Fibroblast of gingiva (primary cell): ENCODE results near the gene UBALD2.
"Not testable (repeated sequence)": the region's sequence is repeated elsewhere in the genome, so short reads cannot be mapped to it uniquely, and the experiment has no call there.

Experiments used
- DNase-seq: peaks from one replicate; pipeline ENCODE4 v3.0.0-alpha.2; 2011; ENCODE audit warnings: low read depth

The UBALD2 gene

DNA sequence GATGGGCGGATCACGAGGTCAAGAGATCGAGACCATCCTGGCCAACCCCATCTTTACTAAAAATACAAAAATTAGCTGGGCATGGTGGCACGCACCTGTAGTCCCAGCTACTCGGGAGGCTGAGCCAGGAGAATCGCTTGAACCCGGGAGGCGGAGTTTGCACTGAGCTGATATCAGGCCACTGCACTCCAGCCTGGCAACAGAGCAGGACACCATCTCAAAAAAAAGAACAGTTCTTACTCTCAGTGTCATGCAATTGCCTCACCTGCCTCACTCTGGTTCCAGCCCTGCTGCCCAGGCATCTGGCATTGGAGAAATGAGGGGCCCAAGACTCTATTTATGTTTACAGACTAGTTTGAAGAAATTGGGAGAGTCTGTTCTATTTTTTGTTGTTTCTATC, 20.4 kb upstream of the UBALD2 start:
- DNase-seq: not testable (repeated sequence)

DNA sequence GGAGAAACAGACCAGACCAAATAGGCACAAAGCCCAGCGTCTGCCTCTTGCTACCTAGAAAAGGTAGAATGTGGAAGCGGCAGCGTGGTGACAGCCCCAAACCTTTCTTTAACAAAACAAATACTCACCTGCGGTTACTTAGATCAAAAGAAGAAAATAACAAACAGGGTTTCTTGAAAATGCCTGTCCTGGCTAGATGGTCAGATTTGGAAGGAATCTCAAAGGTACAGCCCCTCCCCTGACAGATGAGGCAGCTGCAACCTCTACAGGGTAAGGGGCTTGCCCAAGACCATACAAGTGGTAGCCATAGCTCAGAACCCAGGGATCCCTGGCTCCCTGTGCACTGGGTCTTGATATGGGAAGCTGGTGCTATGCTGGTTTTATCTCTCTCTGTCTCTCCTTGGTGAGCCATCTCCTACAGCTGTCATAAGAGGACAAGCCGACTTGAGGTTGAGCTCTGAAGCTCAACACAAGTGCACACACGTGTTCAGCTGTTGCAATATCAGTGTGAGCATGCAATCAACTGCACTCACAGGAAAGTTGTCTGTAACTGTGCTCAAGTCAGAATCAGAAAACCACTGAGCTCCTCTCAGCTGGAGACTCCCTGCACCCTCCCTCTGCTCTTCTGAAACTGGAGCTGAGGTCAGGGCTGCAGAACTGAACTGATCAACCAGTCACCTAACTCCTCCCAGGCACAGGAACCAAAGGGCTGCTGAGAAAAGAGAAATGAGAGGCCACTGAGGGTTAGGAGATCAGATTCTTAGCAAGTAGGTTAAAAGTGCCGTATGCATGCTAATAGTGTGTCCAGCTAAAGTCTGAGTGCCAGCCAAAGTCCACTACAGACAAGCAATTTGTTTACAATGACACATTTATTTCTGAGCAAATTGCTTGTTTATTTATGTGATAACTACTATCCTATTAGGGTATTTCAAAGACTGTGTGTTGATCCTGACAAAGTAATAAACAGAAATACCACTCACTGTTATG, 18.8 kb upstream of the UBALD2 start:
- peak; percentile 65 for DNase-seq

DNA sequence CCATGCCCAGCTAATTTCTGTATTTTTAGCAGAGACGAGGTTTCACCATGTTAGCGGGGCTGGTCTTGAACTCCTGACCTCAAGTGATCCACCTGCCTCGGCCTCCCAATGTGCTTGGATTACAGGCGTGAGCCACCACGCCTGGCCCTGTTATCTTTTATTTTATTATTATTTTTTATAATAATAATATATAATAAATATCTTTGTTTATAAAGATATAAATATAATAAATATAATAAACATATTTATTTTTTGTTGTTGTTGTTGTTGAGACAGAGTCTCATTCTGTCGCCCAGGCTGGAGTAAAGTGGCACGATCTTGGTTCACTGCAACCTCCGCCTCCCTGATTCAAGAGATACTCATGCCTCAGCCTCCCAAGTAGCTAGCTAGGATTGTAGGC, 17.8 kb upstream of the UBALD2 start:
- DNase-seq: no peak

DNA sequence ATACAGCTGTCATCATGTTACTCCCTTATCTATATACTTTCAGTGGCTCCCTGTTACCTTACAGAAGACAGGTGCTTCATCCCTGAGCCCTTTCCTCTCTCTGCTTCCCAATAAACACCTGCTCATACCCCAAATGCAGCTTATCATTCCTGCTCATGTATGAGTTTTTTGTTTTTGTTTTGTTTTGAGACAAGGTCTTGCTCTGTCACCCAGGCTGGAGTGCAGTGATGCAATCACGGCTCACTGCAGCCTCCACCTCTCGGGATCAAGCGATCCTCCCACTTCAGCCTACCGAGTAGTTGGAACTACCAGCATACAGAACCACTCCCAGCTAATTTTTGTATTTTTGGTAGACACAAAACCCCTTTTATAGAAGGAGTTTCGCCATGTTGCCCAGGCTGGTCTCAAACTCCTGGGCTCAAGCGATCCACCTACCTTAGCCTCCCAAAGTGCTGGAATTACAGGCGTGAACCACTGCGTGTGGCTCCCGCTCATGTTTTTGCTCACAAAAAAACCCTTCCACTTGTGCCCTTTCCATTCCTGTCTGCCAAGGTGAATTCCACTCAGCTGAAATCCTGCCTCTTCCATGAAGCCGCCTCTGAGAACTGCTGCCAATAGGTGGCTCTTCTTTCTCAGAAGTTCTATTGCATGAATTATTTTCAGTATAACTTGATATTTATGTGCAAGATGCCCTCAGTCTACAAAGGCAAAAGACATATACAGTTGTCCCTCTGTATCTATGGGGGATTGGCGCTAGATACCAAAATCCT, 16.9 kb upstream of the UBALD2 start:
- DNase-seq: no peak

DNA sequence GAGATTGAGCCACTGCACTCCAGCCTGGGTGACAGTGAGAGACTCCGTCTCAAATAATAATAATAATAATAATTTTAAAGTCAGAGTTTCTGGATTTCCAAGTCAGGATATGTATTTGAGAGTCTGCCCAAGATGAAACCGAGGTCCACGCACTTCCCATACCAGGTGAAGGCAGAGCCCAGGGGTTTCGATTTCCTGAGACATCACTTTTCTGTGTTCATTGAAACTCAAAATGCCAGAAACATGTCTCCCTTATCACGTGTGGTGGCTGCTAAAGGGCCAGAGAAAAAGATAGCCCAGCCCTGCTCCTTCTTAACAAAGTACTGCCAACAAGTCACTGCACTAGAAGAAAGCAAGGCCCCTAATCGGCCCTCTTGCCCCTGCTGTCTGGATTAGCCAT, 15.0 kb upstream of the UBALD2 start:
- DNase-seq: no peak

DNA sequence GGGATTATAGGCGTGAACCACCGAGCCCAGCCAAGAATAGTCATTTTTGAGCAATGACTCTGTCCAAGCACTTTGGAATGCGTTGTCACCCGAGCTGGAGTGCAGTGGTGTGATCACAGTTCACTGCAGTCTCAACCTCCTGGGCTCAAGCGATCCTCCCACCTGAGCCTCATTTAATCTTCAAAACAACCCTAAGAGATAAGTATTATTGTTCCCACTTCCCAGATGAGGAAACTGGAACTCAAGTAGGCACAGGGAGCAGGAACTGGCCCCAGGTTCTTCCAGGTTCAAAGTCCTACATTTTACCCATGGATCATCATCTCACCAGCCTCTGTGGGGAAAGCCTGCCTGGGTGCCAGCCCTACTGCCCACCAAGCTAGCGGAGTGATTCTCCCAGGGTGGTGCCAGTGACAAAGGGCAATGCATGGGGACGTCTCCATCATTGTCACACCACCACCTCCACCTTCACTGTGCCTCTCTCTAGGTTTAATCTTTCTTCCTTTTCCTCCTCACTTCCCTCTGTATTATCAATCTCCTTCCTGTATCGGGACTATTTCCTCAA, 13.6 kb upstream of the UBALD2 start:
- no peak for DNase-seq

DNA sequence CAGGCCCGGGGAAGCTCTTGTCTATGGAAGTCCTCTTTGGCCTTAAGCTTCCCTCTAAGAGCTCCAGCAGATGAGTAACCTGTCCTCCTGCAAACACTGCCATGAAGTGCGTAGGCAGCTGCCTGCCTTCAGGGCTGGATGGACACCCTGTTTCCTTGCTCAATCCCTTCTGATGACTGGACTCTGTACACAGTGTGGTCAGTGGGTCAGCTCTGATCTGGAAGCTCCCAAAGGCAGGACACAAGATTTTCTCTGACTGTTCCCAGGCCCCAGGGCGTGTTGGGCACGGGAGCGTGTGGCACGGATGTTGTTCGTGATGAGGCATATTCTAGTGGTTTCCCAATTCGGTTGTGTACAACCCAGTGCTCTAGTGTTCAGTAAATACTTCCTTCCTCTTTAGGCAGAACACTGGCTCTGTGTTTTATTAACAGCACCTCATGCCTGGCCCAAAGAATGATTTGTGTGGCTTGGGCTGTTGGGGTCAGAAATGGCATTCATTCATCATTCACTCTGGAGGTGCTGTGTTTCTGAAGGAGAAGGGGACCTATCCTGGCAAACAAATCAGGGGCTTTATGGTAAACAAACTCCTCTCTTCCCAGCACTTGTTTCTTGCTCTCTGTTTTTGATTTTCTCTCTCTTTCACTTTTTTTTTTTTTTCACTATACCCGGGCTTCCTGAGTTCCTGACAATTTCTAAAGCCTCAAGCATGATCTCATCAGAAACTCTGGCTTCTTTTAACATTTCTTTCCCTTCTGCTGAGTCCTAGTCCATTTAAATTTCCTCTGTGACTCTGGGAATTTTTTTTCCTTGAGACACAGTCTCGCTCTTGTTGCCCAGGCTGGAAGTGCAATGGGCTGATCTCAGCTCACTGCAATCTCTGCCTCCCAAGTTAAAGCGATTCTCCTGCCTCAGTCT, 12.9 kb upstream of the UBALD2 start:
- DNase-seq: peak; percentile 97

DNA sequence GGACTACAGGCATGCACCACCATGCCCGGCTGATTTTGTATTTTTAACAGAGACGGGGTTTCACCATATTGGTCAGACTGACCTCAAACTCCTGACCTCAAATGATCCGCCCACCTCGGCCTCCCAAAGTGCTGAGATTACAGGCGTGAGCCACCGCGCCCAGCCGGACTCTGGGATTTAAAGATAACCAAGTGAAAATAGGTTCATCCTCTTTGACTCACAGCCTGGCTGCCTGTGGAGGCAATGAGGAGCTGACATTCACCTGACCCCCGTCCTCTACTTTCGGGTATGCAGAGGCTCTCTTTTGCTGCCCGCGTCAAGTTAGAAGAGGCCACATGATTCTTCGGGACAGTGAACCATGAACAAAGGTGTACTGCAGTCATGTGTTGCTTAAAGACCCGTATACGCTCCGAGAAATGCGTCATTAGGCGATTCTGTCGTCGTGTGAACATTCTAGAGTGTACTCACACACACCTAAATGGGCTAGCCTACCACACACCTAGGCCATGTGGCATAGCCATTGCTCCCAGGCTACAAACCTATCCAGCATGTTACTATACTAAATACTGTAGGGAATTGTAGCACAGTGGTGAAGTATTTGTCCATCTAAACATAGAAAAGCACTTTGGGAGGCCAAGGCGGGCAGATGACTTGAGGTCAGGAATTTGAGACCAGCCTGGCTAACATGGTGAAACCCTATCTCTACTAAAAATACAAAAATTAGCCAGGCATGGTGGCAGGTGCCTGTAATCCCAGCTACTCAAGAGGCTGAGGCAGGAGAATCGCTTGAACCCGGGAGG, 12.0 kb upstream of the UBALD2 start:
- DNase-seq: not testable (repeated sequence)

DNA sequence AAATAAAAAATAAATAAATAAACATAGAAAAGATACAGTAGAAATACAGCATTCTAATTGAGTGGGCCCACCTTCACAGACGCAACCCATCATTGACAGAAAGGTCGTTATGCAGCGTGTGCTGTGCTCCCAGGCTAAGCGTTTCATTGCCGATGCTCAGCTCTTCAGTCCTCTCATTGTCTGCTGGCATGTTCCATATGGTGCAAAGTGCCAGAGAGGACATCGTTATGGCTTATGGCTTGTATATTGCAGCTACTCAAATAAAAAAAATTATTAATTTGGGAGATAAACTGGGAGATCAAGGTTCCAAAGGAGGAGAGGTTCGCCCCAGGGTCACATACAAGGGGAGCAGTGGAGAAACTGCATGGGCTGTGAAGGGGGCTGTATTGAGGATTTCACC, 11.3 kb upstream of the UBALD2 start:
- no peak for DNase-seq

DNA sequence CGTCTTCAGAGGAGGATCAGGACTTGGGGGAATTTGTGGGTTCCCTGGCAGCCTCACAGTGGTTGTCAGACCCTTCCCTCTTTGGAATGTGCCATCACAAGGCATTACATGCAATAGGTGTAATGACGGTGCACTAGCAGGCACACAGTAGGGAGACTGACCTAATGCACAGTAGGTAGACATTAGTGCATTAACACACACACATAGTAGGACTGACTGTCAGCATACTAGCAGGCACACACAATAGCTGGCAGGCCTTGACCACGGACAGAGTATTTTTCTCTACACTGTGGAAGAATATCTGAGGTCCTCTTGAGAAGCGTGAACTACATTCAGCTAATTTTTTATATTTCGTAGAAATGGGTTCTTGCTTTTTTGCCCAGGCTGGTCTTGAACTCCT, 10.9 kb upstream of the UBALD2 start:
- no peak for DNase-seq

DNA sequence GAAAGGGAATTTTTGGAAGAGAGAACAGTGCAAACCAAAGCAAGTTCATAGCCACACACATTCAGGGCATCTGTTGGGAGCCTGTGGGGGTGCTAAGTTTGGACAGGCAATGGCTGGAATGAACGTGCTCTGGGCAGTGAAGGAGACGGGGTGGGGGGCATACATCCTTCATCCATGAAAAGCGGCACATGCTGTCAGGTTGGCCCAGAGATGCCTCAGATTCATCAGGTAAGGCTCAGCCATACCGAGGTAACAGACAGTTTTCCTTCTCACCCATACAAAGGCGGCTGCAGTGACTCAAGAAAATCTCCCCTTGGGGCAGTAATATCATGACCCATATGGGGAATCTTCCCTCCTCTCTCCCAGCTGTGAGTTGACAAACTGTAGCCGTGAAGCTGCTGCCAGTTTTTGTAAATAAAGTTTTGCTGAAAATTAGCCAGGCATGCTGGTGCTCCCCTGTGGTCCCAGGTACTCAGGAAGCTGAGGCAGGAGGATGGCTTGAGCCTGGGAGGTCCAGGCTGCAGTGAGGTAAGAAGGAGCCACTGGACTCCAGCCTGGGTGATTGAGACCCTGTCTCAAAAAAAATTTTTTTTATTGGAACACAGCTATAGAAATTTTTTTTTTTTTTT, 9.2 kb upstream of the UBALD2 start:
- no peak for DNase-seq

DNA sequence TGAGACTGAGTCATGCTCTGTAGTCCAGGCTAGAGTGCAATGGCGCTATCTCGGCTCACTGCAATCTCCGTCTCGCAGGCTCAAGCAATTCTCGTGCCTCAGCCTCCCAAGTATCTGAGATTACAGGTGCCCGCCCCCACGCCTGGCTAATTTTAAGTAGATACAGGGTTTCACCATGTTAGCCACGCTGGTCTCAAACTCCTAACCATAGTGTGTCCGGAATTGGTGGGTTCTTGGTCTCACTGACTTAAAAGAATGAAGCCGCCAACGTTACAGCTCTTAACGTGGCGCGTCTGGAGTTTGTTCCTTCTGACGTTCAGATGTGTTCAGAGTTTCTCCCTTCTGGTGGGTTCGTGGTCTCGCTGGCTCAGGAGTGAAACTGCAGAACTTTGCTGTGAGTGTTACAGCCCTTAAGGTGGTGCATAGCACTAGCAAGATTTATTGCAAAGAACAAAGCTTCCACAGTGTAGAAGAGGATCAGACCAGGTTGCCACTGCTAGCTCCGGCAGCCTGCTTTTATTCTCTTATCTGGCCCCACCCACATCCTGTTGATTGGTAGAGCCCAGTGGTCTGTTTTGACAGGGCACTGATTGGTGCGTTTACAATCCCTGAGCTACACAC, 8.6 kb upstream of the UBALD2 start:
- not testable (repeated sequence) for DNase-seq

DNA sequence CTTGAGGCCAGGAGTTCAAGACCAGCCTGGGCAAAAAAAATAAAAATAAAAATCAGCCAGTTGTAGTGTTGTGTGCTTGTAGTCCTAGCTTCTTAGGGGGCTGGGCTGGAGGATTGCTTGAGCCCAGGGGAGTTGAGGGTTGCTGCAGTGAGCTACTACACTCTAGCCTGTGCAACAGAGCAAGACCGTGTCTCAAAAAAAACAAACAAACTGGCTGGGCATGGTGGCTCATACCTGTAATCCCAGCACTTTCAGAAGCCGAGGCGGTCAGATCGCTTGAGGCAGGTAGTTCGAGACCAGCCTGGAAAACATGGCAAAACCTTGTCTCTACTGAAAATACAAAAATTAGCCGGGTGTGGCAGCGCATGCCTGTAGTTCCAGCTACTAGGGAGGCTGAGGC, 4.9 kb upstream of the UBALD2 start:
- no peak for DNase-seq

DNA sequence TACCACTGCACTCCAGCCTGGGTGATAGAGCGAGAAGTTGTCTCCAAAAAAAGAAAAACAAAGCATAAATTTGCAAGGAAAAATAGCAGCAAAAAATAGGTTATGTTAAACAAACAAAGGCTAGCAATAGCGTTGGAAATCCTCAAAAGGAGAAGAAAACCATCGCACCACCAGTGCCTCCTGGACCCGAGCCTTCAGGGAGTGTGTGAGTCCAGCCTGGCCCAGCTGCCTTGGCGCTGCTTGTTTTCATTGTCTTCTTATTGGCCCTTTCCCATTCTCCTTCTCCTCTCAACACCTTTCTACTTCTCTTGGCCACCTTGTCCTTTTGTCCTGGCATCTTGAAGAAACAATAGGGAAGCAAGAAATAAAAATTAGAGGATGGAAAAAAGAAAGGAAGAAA, 4.5 kb upstream of the UBALD2 start:
- DNase-seq: no peak

DNA sequence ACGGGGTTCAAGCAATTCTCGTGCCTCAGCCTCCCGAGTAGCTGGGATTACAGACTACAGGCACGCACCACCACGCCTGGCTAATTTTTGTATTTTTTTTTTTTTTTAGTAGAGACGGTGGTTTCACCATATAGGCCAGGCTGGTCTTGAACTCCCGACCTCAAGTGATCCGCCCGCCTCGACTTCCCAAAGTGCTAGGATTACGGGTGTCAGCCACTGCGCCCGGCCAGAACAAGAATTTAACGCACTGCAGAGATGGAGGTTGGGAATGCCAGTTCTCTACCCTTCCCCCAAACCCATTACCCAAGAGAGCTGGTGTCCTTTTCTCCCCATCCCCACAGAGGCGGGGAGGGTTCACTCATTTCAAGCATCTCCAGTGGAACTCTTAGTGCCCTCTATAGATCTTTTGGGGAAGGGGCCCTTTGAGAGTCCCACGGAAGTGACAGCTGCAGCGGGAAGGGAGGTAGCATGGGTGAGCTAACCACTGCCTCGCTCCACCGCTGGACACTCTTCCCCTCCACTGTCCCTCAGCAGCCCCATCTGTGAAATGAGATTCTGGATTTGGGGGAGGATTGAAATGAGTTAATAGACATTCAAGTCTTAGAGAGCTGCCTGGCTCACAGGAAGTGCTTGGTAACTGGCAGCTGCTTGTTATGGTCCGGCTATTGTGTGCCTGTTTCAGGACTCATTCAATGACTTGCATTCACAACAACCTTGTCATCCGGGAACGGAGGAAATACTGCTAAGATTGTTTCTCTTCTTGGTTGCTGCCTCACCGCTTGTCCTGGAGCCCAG, 3.5 kb upstream of the UBALD2 start:
- no peak for DNase-seq

DNA sequence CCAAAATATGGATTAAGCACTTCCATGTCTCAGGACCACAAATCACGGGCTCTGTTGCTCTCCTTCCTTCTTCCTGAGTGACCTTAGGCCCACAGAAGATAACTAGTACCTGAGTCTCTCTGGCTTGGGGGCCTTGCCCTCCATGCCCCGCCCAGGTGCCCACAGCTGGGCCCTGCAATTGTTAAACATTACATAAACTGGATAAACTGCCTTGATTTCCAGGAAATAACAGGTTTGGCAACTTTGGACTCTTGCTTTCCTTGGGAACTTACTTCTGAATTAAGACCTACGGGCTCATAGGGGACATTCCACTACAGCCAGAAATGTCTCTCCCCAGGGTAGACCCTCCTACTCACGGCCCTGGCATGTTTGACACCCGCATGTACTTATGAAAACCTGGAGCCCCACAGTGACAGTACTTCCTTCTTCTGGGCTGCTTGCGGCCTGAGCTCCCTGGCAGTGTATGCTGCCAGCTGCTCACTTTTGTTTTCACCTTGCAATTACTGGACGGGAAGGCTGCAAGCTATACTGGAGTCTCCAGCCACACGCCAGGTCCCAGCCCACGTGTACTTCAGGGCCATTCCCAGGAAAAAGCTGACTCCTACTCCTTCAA, 2.3 kb upstream of the UBALD2 start:
- DNase-seq: no peak

DNA sequence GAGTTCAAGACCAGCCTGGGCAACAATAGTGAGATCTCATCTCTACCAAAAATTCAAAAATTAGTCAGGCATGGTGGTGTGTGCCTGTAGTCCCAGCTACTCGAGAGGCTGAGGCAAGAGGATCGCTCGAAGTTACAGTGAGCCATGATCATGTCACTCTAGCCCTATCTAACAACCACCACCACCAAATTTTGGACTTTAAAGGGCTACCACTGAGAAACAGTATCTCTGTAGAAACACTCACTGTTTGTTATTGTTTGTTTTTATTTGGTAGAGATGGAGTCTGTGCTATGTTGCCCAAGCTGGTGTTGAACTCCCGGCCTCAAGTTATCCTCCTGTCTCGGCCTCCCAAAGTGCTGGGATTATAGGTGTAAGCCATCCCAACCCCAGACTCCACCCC, 1.3 kb upstream of the UBALD2 start:
- DNase-seq: no peak

DNA sequence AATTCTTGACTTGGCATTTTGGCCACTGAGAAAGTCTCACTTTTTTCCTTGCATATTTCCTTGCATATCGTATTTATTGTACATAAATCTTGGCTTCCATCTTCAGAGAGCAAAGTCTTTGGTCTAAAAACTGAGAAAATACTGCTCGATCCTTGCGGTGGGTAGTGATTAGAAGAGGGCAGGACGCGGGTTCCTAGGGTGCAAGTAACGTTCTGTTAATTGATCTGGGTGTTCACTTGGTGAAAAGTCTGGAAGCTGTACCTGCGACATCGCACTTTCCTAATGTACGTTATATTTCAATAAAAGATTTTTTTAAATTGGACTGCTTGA, 758 bp upstream of the UBALD2 start:
- DNase-seq: no peak
